KOPT-K1 (cell line): ENCODE measurements around the gene PFDN6.
"Not testable (repeated sequence)": the region's sequence is repeated elsewhere in the genome, so short reads cannot be mapped to it uniquely, and the experiment has no call there.

Experiments
- H3K27ac ChIP-seq: fragments of 200-600 bp; sonication (generic); 2 replicates; pipeline ENCODE4 v1.5.1; 2016; ENCODE audit warnings: antibody characterized with exemption, mild to moderate bottlenecking, low read depth, low read length; ENCODE audit not compliant: poor library complexity, severe bottlenecking
- H3K36me3 ChIP-seq: fragments of 200-600 bp; sonication (generic); 2 replicates; pipeline ENCODE4 v1.5.1; 2017; ENCODE audit warnings: antibody characterized with exemption, mild to moderate bottlenecking, low read length, moderate library complexity; ENCODE audit not compliant: insufficient read depth
- H3K9me3 ChIP-seq: fragments of 200-600 bp; sonication (generic); 2 replicates; pipeline ENCODE4 v1.5.1; 2017; ENCODE audit warnings: antibody characterized with exemption, low read length, mild to moderate bottlenecking; ENCODE audit not compliant: insufficient read depth, poor library complexity, severe bottlenecking

Gene PFDN6

DNA sequence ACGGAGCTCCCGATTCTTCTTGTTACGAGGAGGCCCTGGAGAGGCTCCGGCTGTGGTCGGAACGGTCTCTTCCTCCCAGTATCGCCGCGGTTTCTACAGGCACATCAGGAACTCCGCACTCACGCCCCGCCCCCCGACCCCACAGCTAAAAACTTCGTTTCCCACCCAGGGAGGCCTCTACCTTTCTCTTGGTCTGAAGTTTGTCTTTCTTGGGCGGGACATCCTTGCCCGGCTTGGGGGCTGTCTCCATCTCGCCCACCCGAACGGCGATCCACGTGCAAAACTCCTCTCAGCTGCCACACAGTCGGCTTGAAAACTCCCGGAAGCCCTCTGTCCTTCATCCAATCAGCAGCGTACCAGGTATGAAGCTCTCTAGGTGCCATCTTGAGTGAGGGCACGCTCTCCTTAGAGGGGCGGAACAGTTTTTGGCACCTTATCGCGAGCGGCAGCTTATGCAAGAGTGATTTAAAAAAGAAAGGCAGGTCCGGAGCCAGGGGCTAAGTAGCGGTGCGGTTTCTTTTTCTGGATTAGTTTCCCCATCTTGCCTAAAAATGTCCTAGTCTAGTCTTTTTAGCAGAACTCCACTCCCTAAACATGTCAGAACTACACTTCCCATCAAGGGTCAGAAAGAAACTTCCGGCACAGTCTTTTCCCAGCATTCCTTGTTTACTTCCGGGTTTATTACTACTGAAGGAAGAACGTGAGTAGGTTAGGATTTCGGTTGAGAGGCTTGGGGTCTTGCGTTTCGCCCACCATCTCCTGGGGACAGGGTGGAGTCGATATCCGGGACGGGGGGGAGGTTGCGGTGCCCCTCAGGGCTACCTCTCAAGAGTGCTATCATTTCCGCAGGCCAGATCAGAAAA lies at the start of gene PFDN6, which contains the start of gene WDR46:
Gene PFDN6 (plus strand): TSS at position 681 of the 863 bp plus-strand sequence. CDS start 256 bp downstream, outside the sequence.
Gene WDR46 (minus strand): TSS at position 319 of the 863 bp plus-strand sequence. CDS start 69 bp downstream, at position 250.
- Histone ChIP-seq H3K36me3 (peaks cover 72% of the 10 kb centered on the region), H3K9me3 (no peaks in the 10 kb centered on the region), H3K27ac (peak within 1 kb of the TSS; percentile 68)

DNA sequence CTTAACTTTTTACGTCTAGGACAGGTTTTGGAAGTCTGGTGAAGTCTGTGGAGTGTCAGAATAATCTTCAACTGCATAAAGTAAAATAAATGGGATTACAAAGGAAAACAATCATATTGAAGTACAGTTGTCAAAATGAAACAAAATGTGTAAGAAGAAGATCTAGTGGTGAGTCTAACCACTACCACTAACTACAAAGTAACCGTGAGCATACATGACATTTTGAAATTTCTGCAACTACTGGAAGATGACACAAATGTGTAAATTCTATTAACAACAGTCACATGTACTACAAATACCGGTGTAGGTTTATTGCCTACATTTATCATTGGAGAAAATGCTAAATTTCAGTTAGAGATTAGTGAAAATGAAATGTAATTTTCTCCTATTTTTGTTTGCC lies 47.4 kb upstream of the PFDN6 start:
- Histone ChIP-seq H3K9me3 (no peaks in the 10 kb centered on the region), H3K27ac (no peak overlapping the region), H3K36me3 (no peaks in the 10 kb centered on the region)

DNA sequence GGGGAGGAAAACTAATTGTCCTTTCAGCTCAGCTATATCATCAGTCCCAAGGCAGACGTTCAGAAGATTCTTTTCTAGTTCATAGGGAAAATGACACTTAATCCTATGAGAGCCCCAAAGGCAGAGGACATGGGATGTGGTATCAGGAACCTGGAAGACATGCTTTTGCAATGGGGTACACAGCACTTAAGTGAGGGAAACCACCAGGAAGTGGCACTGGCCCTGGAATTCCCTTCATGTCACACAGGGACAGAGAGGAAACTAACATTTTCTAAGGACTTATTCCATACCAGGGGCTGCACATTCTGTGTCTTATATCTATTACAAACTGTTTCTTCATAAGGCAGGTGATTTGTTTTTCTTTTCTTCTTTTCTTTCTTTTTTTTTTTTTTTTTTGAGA lies 45.9 kb upstream of the PFDN6 start:
- no peaks in the 10 kb centered on the region for H3K36me3 ChIP-seq
- no peaks in the 10 kb centered on the region for H3K9me3 ChIP-seq
- H3K27ac ChIP-seq, result no peak overlapping the region

DNA sequence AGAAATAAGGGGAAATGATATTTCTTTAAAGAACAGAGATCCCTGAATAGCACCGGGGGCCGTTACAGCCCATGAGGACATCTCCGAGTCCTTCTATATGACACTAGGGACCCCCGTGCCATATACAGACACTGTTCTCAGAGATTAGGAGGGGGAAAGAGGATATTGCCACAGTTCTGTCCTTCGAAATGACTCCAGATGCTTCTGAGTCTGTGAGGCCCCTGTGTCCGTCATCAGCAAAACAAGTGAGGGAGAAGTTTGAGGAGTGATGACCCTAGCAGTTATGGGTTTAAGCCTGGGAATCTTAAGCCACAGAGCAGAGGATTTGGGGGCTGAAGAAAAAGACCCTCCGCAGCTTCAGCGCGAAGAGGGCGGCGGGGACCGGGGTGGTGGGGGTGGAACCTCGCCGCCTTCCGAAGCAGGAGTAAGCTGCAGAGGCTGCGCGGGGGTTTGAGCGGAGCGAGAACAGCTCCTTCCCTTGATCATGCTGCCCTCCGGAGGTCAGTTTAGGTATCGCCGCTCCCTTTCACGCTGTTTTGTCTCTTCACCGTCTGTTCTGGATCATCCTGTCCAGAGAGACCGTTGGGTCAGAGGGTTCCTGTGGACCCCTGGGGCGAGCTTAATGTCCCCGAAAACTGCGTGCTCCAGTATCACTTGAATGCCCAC lies 41.3 kb upstream of the PFDN6 start:
- peak overlapping the region; percentile 83 for H3K27ac ChIP-seq
- peaks cover 21% of the 10 kb centered on the region for H3K36me3 ChIP-seq
- H3K9me3 ChIP-seq, result no peaks in the 10 kb centered on the region

DNA sequence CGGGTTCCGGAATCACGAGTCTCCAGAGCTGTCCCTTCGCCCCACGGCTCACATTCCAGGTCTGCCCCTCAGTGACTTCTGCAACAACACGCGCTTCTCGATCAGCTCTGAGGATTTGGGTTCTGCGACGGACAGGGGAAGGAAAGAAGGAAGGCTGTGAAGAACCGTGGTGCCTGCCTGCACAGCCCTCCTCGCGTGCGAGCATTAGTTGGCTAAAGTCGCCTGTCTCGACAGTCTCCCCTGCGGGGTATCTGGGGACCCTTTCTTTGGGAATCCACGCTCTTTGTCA lies 40.8 kb upstream of the PFDN6 start:
- Histone ChIP-seq H3K36me3 (peaks cover 21% of the 10 kb centered on the region), H3K9me3 (no peaks in the 10 kb centered on the region), H3K27ac (peak overlapping the region; percentile 83)

DNA sequence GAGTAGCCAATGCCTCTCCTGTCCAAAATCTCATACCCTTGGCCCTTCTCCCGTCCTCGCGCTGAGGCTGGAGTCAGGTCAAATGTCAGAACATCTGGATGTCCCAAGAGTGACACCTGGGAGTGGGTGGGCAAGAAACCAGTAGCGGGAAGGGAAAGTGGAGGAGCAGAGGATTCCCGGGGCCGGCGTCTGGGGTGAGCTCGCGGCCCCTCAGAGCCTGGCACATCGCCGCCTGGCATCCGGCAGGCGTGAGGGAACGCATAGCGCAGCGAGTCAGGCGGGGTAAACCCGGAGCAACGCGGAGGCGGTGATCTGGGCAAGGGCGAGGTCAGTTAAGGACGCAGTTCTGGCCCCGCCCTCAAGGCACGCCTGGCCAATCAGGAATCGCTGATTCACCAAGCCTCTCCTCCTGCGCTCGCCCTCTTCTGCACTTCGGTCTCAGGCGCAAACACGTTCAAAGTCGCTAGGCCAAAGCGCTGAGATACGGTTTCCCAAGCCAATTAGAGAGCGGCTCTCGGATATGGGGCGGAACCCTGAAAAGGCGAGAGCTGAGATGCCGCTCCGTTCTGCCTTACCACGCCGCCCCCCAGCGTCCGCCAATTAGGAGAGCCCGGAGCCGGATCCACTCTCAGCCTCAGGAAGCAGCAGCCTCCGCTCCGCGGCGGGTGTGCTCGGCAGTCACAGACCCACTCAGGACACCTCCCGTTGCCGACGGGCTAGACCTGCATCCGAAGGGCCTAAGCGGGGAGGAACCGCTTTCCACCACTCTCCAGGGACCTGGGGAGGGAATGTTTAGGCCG lies 40.3 kb upstream of the PFDN6 start:
- H3K27ac ChIP-seq, result peak overlapping the region; percentile 83
- peaks cover 21% of the 10 kb centered on the region for H3K36me3 ChIP-seq
- H3K9me3 ChIP-seq, result no peaks in the 10 kb centered on the region

DNA sequence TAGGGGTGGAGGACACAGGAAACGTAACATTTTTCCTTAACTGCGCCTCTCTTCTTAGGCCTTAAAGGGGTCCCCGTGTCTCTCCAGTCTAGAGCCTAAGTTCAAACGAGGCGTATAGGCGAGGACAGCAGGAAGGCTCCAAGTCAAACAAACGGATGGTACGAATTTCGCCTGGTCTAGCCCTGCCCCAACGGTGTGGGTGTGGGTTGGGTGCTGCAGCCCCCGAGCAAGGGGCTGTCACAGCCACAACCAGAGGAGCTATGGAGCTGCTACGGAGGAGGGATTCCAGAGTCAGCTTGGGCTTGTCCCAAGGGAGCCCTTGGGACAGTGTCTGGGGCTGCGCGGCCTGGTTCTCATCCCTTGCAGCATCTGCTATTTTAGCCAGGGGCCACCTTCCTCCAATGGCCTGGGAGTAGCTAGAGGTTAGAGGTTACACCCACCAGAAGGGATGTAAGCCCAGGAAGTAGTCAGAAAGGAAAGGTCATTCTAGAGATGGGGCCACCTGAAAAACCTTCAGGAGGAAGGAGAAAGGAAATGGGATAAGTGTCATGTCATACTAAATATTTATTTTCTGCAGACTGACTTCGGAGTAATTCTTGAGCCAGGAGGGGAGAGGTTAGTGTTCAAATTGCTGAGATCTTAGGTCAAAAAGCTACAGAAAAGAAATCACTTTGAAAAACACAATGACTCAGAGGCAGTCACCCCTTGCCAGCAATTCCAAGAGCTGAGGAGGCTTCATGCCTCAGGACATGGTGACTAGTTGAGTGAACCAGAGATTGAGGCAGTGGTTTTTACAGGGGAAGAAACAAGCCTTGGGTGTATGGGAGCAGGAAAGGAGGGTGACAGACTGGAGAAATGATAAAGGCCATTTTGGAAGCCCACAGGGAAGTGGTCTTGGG lies 39.4 kb upstream of the PFDN6 start:
- peaks cover 21% of the 10 kb centered on the region for H3K36me3 ChIP-seq
- no peaks in the 10 kb centered on the region for H3K9me3 ChIP-seq
- peak overlapping the region; percentile 83 for H3K27ac ChIP-seq

DNA sequence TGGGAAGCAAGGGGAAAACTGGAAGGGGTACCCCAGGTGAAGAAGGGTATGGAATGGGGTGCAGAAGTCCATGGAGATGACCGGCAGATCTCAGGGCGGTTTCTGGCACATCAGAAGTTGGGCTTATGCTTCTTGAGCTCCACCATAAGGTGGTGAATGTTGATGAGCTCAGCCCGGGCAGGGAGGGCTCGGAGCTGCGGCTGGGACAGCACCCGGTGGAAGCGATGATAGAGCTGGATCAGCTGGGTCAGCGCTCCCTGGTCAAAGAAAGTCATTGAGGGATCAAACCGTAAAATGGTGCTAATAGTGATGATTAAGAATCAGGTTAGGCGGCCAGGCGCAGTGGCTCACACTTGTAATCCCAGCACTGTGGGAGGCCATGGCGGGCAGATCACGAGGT lies 38.7 kb upstream of the PFDN6 start:
- H3K36me3 ChIP-seq, result peaks cover 22% of the 10 kb centered on the region
- H3K9me3 ChIP-seq, result no peaks in the 10 kb centered on the region
- H3K27ac ChIP-seq, result no peak overlapping the region

DNA sequence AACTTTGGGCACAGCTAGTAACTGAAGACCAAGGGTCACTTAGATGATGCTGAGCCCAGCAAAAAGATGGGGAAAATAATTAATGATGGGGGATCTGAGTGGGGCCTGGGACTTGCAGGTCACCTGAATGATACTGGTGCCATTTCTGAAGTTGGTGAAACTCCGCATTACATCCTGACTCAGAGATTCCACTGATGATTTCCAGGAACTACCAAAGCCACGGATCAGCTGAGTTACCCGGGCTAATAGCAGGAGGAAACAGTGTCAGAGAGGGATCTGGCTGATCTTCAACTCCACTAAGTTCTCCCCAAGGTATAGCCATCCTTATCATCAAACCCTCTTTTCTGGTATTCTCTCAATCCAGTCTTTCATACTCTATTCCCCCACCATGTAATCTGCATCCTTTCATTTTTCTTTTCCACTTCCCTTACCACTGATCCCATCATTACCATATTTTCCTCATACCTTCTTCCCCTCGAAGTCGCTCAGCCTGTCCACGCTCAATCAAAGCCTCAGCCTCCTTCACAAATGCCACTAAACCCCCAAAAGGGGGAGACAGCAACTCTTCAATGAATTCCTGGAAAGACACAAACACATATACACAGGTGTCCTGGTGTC lies 37.9 kb upstream of the PFDN6 start:
- H3K27ac ChIP-seq, result no peak overlapping the region
- H3K9me3 ChIP-seq, result no peaks in the 10 kb centered on the region
- peaks cover 25% of the 10 kb centered on the region for H3K36me3 ChIP-seq

DNA sequence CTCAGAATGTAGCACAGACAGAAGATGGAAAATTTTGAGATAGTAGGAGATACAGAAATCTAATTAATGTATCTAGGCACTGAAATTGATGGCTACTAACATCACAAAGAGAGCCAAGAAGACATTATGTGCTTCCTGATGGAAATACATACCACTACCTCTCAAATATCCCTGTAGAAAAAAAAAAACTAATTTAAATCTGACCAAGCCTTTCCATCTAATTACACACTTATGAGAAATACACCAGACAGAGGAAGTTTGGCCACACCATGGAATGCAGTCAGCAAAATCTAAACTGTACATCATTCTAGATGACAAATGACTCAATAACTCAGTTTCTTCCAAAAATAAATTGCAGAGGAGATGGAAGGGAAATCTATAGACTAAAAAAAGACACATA lies 36.6 kb upstream of the PFDN6 start:
- H3K27ac ChIP-seq, result no peak overlapping the region
- H3K9me3 ChIP-seq, result no peaks in the 10 kb centered on the region
- peaks cover 31% of the 10 kb centered on the region for H3K36me3 ChIP-seq

DNA sequence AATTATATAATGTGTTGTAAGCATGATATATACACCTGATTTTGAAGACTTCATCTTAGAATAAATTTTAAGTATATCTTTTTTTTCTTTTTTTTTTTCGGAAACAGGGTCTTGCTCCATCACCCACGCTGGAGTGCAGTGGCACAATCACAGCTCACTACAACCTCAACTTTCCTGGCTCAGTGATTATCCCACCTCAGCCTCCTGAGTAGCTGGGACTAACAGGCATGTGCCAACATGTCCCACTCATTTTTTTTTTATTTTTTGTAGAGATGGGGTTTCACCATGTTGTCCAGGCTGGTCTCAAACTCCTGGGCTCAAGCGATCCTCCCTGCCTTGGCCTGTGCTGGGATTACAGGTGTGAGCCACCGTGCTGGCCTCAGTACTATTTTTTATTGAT lies 34.8 kb upstream of the PFDN6 start:
- H3K9me3 ChIP-seq, result peaks cover 7% of the 10 kb centered on the region
- no peak overlapping the region for H3K27ac ChIP-seq
- peaks cover 45% of the 10 kb centered on the region for H3K36me3 ChIP-seq

DNA sequence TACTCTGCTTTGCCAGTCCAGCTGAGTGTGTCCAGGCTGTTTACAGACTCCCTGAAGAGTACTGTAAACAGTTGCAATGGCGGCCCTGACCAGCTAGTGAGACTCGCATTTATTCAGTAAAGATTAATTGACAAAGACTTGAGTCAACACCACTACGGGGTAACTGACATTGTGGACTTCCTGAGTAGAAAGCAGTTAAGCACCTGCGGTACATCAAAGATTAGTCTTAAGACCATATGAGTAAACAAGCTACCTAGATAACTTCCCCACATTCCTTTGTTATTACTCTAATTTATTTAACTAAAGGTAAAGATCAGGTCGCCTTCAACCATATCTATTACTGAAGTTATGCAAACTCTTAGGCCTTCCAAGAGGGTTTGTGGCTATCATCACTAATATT lies 30.4 kb upstream of the PFDN6 start:
- peaks cover 68% of the 10 kb centered on the region for H3K36me3 ChIP-seq
- H3K9me3 ChIP-seq, result peaks cover 7% of the 10 kb centered on the region
- H3K27ac ChIP-seq, result no peak overlapping the region

DNA sequence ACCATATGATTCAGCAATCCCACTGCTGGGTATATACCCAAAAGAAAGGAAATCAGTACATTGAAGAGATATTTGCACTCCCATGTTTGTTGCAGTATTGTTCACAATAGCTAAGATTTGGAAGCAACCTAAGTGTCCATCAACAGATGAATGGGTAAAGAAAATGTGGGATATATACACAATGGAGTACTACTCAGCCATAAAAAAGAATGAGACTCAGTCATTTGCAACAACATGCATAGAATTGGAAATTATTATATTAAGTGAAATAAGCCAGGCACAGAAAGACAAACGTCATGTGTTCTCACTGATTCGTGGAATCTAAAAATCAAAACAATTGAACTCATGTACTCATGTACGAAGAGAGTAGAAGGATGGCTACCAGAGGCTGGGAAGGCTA lies 26.9 kb upstream of the PFDN6 start:
- H3K27ac ChIP-seq, H3K9me3 ChIP-seq: not testable (repeated sequence)
- peaks cover 95% of the 10 kb centered on the region for H3K36me3 ChIP-seq

DNA sequence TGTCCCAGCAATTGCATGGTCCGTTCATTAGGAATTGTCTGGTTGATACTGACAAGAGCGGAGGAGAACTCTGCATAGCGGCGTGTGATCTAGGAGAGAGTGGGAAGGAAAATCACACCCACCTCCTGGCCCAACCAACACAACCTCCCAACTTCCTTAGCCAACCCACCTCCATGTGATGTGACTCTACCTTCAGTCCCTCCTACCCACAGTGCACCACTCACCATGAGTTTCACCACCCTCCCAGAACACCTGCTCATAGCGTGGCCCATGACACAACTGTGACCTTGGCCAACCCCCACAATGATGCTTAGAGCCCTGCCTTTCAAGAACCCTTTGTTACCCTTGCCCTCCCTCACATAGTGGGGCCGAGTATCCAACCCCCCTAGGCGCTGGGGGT lies 25.4 kb upstream of the PFDN6 start:
- H3K9me3 ChIP-seq, result peaks cover 2% of the 10 kb centered on the region
- H3K27ac ChIP-seq, result no peak overlapping the region
- peaks cover 99% of the 10 kb centered on the region for H3K36me3 ChIP-seq
